ENCODE data around the gene ABLIM1.

Gene ABLIM1

DNA sequence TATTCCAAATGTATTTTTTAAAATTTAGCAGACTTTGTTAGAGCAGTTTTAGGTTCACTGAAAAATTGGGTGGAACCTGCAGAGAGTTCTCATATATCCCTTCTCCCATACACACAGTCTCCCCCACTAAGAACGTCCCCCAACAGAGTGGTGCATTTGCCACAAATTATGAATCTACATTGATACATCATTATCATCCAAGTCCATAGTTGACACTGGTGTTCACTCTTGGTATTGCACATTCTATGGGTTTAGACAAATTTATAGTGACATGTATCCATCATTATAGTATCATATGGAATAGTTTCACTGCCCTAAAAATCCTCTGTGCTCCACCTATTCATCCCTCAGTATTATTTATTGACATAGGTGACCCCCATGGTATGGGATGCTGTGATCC lies 156.4 kb downstream of the ABLIM1 start:
- TF ChIP-seq, protein P1, sequence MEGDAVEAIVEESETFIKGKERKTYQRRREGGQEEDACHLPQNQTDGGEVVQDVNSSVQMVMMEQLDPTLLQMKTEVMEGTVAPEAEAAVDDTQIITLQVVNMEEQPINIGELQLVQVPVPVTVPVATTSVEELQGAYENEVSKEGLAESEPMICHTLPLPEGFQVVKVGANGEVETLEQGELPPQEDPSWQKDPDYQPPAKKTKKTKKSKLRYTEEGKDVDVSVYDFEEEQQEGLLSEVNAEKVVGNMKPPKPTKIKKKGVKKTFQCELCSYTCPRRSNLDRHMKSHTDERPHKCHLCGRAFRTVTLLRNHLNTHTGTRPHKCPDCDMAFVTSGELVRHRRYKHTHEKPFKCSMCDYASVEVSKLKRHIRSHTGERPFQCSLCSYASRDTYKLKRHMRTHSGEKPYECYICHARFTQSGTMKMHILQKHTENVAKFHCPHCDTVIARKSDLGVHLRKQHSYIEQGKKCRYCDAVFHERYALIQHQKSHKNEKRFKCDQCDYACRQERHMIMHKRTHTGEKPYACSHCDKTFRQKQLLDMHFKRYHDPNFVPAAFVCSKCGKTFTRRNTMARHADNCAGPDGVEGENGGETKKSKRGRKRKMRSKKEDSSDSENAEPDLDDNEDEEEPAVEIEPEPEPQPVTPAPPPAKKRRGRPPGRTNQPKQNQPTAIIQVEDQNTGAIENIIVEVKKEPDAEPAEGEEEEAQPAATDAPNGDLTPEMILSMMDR (IDR thresholded peaks at IDR 0.05; ENCODE audit: extremely low read depth, insufficient read depth, missing control alignments) = no peak
- in situ Hi-C loops (cut with MboI; ENCODE audit: low pct_unique_long_range_greater_than_20kb, low sequenced_read_pairs, unreplicated experiment) = no loop called here

DNA sequence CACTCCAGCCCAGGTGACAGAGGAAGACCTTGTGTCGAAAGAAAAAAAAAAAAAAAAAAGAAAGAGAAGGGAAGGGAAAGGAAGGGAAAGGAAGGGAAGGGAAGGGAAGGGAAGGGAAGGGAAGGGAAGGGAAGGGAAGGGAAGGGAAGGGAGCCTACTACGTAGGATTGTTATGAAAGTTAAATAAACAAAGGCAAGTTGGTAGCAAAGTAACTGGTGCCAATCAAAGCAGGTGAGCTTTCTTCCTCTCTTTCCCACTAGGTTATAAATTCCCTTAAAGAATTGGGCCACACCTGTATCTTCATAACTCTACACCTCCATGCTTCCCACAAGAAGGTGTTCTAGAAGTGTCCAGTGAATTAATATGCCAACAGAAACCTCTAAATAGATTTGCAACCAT lies 157.4 kb downstream of the ABLIM1 start:
- TF ChIP-seq, protein P1 (IDR thresholded peaks at IDR 0.05; ENCODE audit: extremely low read depth, insufficient read depth, missing control alignments) = no peak
- DNase-seq (ENCODE audit: low spot score) = no peak
- in situ Hi-C loops (cut with MboI; ENCODE audit: low pct_unique_long_range_greater_than_20kb, low sequenced_read_pairs, unreplicated experiment) = no loop called here

More for the DNA sequence above, 156.4 kb downstream of the ABLIM1 start:
- DNase-seq (ENCODE audit: low spot score) = no peak

DNA sequence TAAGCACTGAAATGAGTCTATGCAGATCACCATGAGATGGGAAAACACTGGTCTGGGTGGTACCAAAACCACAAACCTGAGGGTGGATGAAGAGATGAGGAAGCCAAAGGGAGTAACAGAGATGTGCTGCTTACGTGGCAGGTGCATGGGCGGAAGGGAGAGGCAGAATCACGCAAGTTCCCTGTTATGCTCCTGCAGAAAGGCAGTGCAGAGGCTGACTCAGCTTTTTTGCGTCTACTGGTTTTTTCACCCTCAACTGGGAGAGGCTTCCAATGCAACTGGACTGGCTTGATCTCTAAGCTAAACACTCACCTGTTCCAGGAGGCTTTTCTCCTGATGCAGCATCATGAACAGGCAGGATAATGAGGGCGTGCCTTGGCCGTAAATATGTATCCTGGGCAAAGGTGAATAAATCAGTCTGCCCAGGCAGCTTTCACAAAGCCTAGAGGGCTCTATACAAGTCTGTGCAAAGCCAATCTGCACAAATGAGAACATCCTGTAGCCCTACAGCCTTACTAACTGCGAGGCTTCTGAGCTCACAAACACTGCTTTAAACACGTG lies 158.4 kb downstream of the ABLIM1 start:
- TF ChIP-seq, protein P1 (IDR thresholded peaks at IDR 0.05; ENCODE audit: extremely low read depth, insufficient read depth, missing control alignments) = no peak
- no peak for DNase-seq (ENCODE audit: low spot score)
- in situ Hi-C loops (cut with MboI; ENCODE audit: low pct_unique_long_range_greater_than_20kb, low sequenced_read_pairs, unreplicated experiment) = no loop called here

DNA sequence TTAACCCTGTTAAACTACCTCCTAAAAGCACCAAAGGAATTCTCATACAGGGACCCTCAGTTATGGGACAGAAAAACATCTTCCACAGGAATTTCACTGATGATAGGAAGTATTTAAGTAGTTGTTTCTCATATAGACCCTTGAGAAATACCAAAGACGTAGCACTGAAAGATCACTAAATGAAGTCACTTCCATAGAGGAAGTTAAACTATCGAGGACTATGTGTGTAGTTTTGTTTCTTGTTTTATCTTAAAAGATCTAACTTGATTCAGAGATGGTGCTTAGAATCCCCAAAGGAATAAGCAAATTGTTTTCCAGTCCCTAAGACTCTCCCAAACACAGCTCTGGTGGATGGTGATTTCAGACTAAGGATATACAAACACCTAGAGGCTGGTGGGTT lies 159.0 kb downstream of the ABLIM1 start:
- in situ Hi-C loops (cut with MboI; ENCODE audit: low pct_unique_long_range_greater_than_20kb, low sequenced_read_pairs, unreplicated experiment) = no loop called here
- DNase-seq (ENCODE audit: low spot score) = no peak
- TF ChIP-seq, protein P1 (IDR thresholded peaks at IDR 0.05; ENCODE audit: extremely low read depth, insufficient read depth, missing control alignments) = no peak

DNA sequence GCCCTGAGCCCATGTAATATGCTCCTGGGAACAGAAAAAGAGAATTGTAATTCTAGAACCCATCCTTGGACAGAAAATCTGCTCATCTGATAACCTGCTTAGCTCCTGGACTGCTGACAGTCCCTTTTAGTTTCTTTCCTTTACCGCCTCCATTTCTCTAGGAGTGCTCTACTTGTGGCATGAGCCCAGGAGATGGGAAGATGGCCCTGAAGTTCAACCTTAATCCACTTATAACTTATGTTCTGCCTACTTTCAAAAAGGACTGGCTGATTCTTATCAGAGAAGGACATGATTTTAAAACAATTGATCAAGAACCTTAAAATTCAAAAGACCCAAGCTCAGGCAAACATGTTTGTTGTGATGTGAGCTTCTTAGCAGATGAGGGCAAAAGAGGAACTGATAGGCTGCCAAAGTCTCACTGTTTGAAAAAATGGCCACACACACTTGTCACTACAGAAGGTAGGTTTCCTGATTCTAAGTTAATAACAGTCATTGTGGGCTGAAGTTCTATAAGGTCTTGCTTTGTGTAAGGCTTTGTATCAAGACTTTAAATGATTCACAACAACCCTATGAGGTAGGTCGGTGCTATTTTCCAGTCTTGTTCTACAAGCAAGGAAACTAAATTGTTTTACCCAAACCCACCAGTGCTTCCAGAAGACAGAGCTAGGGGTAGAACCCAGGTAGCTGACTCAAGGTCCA lies 159.5 kb downstream of the ABLIM1 start:
- TF ChIP-seq, protein P1 (IDR thresholded peaks at IDR 0.05; ENCODE audit: extremely low read depth, insufficient read depth, missing control alignments) = no peak
- in situ Hi-C loops (cut with MboI; ENCODE audit: low pct_unique_long_range_greater_than_20kb, low sequenced_read_pairs, unreplicated experiment) = no loop called here

DNA sequence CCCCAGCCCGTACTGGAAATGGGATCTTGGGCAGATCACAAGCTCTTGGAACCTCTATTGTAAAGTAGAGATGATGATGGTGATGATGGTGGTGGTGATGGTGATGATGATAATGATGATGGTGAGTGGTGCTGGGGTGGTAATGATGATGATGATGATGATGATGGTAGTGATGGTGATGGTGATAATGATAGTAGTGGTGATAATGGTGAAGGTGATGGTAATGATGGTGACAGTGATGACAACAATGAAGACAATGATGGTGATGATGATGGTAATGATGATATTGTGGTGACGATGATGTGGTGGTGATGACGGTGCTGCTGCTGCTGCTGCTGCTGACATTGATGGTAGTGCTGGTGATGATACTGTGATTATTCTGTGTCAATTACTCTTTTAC lies 162.8 kb downstream of the ABLIM1 start:
- in situ Hi-C loops (cut with MboI; ENCODE audit: low pct_unique_long_range_greater_than_20kb, low sequenced_read_pairs, unreplicated experiment) = no loop called here
- no peak for DNase-seq (ENCODE audit: low spot score)
- TF ChIP-seq, protein P1 (IDR thresholded peaks at IDR 0.05; ENCODE audit: extremely low read depth, insufficient read depth, missing control alignments) = no peak

More for the DNA sequence above, 159.5 kb downstream of the ABLIM1 start:
- peak; percentile 37 for DNase-seq (ENCODE audit: low spot score)

Measured in GM13977 (cell line).